GM12872 (cell line): ENCODE measurements around the gene UBFD1.

Experiments used
- TF ChIP-seq, protein P1 (sequence below): IDR thresholded peaks from 3 replicates; pipeline ENCODE4 v1.5.1; 2011; ENCODE audit warnings: low read depth, mild to moderate bottlenecking, low read length, moderate library complexity; ENCODE audit not compliant: insufficient read depth

The UBFD1 gene

DNA sequence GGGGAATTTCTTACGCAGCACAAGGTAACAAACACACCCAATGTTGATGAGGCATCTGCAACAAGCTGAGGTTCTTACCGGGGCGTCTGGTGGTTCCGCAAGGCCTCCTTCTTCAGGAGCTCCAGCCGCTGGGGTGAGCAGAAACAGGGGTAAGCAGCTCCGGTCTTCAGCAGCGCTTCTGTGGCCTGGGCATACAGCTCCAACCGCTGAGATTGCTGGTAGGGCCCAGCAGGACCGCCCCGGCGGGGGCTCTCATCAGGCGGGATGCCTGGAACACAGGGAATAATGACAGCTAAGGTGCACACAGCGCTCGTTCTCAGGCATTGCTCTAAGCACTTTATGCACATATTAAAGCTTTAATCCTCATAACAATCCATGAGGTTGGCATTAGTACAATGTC, 13.1 kb upstream of the UBFD1 start:
- TF ChIP-seq, protein P1, sequence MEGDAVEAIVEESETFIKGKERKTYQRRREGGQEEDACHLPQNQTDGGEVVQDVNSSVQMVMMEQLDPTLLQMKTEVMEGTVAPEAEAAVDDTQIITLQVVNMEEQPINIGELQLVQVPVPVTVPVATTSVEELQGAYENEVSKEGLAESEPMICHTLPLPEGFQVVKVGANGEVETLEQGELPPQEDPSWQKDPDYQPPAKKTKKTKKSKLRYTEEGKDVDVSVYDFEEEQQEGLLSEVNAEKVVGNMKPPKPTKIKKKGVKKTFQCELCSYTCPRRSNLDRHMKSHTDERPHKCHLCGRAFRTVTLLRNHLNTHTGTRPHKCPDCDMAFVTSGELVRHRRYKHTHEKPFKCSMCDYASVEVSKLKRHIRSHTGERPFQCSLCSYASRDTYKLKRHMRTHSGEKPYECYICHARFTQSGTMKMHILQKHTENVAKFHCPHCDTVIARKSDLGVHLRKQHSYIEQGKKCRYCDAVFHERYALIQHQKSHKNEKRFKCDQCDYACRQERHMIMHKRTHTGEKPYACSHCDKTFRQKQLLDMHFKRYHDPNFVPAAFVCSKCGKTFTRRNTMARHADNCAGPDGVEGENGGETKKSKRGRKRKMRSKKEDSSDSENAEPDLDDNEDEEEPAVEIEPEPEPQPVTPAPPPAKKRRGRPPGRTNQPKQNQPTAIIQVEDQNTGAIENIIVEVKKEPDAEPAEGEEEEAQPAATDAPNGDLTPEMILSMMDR, result no peak

DNA sequence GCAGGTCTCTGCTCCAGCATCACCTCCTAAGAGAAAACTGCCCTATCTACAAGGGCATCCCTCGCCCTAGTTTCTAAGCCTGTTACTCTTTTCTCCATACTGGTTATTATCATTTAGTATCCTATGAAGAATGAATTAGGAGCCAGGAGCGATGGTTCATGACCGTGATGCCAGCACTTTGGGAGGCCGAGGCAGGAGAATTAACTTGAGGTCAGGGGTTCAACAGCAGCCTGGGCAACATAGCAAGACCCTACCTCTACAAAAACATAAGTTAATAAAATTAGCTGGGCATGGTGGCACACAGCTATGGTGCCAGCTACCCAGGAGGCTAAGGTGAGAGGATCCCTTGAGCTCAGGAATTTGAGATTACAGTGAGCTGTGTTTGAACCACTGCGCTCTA, 7.6 kb upstream of the UBFD1 start:
- TF ChIP-seq, protein P1, result no peak

DNA sequence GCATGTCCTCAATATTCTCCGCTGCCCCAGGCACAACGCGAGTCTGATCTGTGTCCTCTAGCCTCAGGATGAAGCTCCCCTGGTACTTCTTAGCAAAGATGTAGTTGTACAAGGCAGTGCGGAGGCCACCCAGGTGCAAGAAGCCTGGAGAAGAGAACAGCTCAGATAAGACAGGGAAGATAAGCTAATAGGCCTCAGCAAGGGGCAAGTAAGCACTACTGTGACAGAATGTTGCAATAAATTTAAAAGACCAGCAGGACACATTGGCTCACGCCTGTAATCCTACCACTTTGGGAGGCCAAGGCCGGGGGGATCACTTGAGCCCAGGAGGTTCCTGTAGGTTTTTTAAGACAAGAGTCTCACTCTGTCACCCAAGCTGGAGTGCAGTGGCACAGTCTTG, 5.4 kb upstream of the UBFD1 start:
- TF ChIP-seq, protein P1, result no peak

DNA sequence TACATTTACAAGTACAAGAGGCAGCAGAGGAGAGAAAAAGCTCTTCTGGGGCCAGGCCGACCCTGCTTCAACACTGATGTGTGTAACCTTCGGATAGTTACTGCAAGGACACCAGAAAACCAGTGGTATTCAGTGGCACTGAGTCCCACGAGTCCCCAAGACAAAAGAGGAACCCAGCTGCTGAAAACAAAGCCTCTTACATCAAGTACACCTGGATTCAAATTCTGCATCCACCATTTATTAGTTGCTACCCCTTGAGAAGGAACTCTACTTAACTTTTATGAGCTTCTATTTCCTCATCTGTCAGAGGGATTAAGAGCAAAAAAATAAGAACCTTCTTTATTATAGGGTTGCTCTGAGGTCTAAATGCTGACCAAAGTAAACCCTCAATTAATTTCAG, 3.0 kb upstream of the UBFD1 start:
- TF ChIP-seq, protein P1, result no peak

DNA sequence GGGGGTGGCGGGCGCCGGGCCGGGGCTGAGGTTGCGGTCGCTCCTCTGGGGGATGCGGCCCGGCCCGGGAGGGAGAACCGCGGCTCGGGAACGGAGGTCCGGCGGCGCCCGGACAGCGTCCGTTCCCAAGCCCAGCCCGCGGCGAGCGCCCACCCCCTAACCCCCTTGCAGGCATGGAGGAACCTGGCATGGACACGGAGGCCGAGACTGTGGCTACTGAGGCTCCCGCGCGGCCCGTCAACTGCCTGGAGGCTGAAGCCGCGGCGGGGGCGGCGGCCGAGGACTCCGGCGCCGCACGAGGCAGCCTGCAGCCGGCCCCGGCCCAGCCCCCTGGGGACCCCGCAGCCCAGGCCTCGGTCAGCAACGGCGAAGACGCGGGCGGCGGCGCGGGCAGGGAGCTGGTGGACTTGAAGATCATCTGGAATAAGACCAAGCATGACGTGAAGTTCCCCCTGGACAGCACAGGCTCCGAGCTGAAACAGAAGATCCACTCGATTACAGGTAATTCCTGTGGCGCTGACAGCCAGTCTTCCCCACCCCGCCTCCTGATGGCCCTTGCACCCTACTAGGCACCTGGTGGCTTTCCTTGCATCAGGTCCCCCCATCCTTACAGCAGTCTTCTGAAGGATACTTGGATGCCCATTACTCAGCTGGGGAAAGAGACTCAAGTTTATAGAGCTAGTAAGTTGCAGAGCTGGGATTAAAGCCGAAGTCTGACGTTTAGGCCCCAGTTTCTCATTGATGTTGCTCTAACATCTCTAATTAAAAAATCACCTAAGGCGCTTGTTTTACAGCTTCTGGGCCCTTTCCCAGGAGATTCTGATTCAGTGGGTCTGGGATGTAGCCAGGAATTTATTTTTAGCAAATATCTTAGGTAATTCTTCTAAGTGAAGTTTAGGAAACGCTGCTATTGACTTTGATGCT, 514 bp downstream of the UBFD1 start:
- TF ChIP-seq, protein P1, result no peak

DNA sequence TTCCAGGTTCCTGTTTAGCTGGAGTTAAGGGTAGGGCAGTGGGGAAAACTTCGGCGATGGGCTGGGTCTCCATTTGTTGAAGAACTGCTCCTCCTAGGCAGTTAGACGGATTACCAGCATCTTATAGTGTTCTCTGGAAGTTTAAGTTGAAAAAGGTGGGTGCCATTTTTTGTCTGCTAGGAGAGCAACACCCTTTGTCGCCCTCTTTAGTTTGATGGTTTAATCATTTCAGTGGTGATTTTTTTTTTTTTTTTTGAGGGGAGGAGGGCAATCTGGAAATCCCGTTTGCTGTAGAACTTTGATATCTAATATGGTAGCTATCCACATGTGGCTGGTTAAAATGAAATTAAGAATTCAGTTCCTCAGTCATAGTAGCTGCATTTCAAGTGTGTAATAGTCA, 4.1 kb downstream of the UBFD1 start:
- TF ChIP-seq, protein P1, result no peak

DNA sequence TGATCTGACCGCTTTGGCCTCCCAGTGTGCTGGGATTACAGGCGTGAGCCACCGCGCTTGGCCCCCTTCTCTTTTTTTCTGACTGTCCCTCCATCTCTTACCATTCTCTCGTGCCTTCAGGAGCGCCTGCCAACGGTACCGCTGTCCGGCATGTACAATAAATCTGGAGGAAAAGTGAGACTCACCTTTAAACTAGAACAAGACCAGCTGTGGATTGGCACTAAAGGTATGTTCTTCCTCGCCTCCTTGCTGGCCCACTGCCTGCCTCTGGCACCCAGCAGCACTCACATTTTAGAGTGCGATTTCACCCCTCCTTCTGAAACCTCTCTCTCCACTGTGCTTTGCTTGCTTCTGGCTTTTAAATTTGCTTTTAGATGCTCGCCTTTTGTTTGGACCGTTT, 5.0 kb downstream of the UBFD1 start:
- TF ChIP-seq, protein P1, result no peak
